GM12875 (cell line): ENCODE results near the gene DNAH17.

Experiments
- H3K4me3 ChIP-seq: one replicate; pipeline ENCODE4 v1.5.1; 2011; ENCODE audit warnings: low read depth, low read length, control low read depth
- CTCF ChIP-seq: IDR thresholded peaks from 2 replicates; pipeline ENCODE4 v1.5.1; 2011; ENCODE audit warnings: low read depth, mild to moderate bottlenecking, control low read depth, inconsistent platforms, low read length, moderate library complexity, borderline replicate concordance; ENCODE audit not compliant: insufficient read depth

The DNAH17 gene

GRCh38 chr17:78563189-78564145 lies 13.7 kb downstream of the DNAH17 start:
- no peak for TF ChIP-seq CTCF
- H3K4me3 ChIP-seq, result no peak overlapping the region

- no peak overlapping the region for H3K4me3 ChIP-seq
- no peak for TF ChIP-seq CTCF
Measured at GRCh38 chr17:78562734-78563133, 14.5 kb downstream of the DNAH17 start.

GRCh38 chr17:78561166-78561565 lies 16.0 kb downstream of the DNAH17 start:
- TF ChIP-seq CTCF, result no peak
- no peak overlapping the region for H3K4me3 ChIP-seq

GRCh38 chr17:78560731-78561130 lies 16.5 kb downstream of the DNAH17 start:
- no peak for TF ChIP-seq CTCF
- H3K4me3 ChIP-seq, result no peak overlapping the region

GRCh38 chr17:78559749-78560368 lies 17.3 kb downstream of the DNAH17 start:
- no peak for TF ChIP-seq CTCF
- no peak overlapping the region for H3K4me3 ChIP-seq

- H3K4me3 ChIP-seq, result no peak overlapping the region
- no peak for TF ChIP-seq CTCF
Measured at GRCh38 chr17:78558989-78559388, 18.2 kb downstream of the DNAH17 start.

GRCh38 chr17:78558181-78558850 lies 18.9 kb downstream of the DNAH17 start:
- H3K4me3 ChIP-seq, result no peak overlapping the region
- TF ChIP-seq CTCF, result no peak
